Measurements from ENCODE around the gene C2CD2. TPM values are rescaled to one million over a fixed set of nuclear protein-coding genes. Genes with fewer than 3 reads are reported as not detected.

The C2CD2 gene
- total RNA-seq, 4 donors from 2014 or later = 39.4 to 79.5 (median 49.4) TPM

DNA sequence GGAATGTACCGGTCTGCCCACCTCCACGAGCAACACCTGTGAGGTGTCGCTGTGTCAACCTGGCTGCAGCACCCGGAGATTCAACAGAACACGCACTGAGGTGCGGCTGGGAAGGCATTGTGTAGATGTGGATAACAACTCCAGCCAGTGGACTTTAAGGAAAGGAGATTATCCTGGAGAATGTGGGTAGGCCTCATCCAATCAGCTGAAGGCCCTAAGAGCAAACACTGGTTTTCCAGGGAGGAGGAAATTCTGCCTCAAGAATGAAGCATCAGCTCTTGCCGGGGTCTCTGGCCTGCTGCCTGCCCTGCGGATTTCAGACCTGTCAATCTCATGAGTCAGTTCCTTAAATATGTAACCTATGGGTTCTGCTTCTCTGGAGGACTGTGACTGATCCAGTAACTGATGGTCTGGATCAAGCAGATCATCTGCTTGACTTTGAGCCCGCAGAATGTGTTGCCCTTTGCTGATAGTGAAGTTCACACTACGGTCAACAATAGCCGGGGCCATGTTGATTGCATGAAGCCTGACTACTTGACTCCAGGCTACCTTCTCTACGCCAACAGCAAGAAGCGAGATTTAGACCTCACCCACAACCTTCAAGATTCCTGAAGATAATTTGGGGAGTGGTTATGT, 58.8 kb downstream of the C2CD2 start:
- 79 to 80% methylated on average over 13 of the region's 13 CpGs for WGBS, 2 donors
- no peak for TF ChIP-seq POLR2A (IDR thresholded peaks at IDR 0.05)
- TF ChIP-seq, protein P1, sequence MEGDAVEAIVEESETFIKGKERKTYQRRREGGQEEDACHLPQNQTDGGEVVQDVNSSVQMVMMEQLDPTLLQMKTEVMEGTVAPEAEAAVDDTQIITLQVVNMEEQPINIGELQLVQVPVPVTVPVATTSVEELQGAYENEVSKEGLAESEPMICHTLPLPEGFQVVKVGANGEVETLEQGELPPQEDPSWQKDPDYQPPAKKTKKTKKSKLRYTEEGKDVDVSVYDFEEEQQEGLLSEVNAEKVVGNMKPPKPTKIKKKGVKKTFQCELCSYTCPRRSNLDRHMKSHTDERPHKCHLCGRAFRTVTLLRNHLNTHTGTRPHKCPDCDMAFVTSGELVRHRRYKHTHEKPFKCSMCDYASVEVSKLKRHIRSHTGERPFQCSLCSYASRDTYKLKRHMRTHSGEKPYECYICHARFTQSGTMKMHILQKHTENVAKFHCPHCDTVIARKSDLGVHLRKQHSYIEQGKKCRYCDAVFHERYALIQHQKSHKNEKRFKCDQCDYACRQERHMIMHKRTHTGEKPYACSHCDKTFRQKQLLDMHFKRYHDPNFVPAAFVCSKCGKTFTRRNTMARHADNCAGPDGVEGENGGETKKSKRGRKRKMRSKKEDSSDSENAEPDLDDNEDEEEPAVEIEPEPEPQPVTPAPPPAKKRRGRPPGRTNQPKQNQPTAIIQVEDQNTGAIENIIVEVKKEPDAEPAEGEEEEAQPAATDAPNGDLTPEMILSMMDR (IDR thresholded peaks at IDR 0.05) = no peak
- intact Hi-C loops (cut with DNase I; ENCODE audit: low total_unique reads) = no loop called here
- no peak overlapping the region for H3K4me3 ChIP-seq (ENCODE audit: low read depth, poor library complexity, severe bottlenecking)
- DNase-seq (ENCODE audit: low spot score in 2 of 2) = no peak

GRCh38 chr21:41894511-41894910, 59.3 kb downstream of the C2CD2 start:
- no peak for DNase-seq (ENCODE audit: low spot score in 2 of 2)
- no peak overlapping the region for H3K4me3 ChIP-seq (ENCODE audit: low read depth, poor library complexity, severe bottlenecking)
- 90 to 92% methylated on average over 9 of the region's 9 CpGs for WGBS, 2 donors
- TF ChIP-seq, protein P1 (IDR thresholded peaks at IDR 0.05) = no peak
- TF ChIP-seq POLR2A (IDR thresholded peaks at IDR 0.05) = no peak
- intact Hi-C loops (cut with DNase I; ENCODE audit: low total_unique reads) = no loop called here

GRCh38 chr21:41892726-41893125, 61.1 kb downstream of the C2CD2 start:
- DNase-seq (ENCODE audit: low spot score in 2 of 2) = no peak
- intact Hi-C loops (cut with DNase I; ENCODE audit: low total_unique reads) = loop anchor here (2.0 kb wide), 1 partner anchor 34 kb away; no protein-coding TSS in a partner anchor
- 94 to 97% methylated on average over 16 of the region's 16 CpGs for WGBS, 2 donors
- TF ChIP-seq POLR2A (IDR thresholded peaks at IDR 0.05) = no peak
- TF ChIP-seq, protein P1 (IDR thresholded peaks at IDR 0.05) = no peak
- H3K4me3 ChIP-seq (ENCODE audit: low read depth, poor library complexity, severe bottlenecking) = no peak overlapping the region

- H3K4me3 ChIP-seq (ENCODE audit: low read depth, poor library complexity, severe bottlenecking) = no peak overlapping the region
- no peak for TF ChIP-seq POLR2A (IDR thresholded peaks at IDR 0.05)
- DNase-seq (ENCODE audit: low spot score in 2 of 2) = no peak
- 79 to 84% methylated on average over 5 of the region's 5 CpGs for WGBS, 2 donors
- intact Hi-C loops (cut with DNase I; ENCODE audit: low total_unique reads) = no loop called here
These were observed 62.7 kb downstream of the C2CD2 start for GRCh38 chr21:41891132-41891531.

DNA sequence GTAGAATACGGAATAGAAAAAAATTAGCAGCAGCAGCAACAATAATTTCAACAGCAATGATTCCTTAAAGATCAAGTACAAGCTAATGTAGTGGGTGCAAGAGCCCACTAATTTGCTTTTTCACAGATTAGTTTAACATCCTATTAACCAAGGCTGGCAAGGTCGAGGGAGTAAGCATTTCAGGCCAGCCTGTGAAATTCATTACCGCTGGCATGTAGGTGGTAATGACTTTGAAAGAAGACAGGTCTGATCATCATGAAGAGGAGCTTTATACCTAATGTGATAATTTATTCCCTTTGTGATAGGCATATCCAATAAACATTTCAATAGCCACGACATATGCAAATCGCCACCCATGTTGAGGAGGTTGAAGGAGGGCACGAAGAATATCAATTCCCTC, 63.5 kb downstream of the C2CD2 start:
- no peak for TF ChIP-seq POLR2A (IDR thresholded peaks at IDR 0.05)
- TF ChIP-seq, protein P1 (IDR thresholded peaks at IDR 0.05) = no peak
- H3K4me3 ChIP-seq (ENCODE audit: low read depth, poor library complexity, severe bottlenecking) = no peak overlapping the region
- no peak for DNase-seq (ENCODE audit: low spot score in 2 of 2)
- WGBS, 2 donors = 61 to 79% methylated on average over 6 of the region's 6 CpGs
- intact Hi-C loops (cut with DNase I; ENCODE audit: low total_unique reads) = no loop called here

GRCh38 chr21:41888749-41889376, 65.0 kb downstream of the C2CD2 start:
- 92 to 93% methylated on average over 13 of the region's 13 CpGs for WGBS, 2 donors
- DNase-seq (ENCODE audit: low spot score in 2 of 2) = no peak
- H3K4me3 ChIP-seq (ENCODE audit: low read depth, poor library complexity, severe bottlenecking) = no peak overlapping the region
- intact Hi-C loops (cut with DNase I; ENCODE audit: low total_unique reads) = loop anchor here (10.0 kb wide), 1 partner anchor 226 kb away; no protein-coding TSS in a partner anchor
- no peak for TF ChIP-seq POLR2A (IDR thresholded peaks at IDR 0.05)
- TF ChIP-seq, protein P1 (IDR thresholded peaks at IDR 0.05) = no peak
